Measurements from ENCODE around the gene DCAF8. TPM values are rescaled to one million over a fixed set of nuclear protein-coding genes. Genes with fewer than 3 reads are reported as not detected.

The DCAF8 gene
- polyA plus RNA-seq, 3 donors = 35.5 to 205 (median 44.6) TPM

DNA sequence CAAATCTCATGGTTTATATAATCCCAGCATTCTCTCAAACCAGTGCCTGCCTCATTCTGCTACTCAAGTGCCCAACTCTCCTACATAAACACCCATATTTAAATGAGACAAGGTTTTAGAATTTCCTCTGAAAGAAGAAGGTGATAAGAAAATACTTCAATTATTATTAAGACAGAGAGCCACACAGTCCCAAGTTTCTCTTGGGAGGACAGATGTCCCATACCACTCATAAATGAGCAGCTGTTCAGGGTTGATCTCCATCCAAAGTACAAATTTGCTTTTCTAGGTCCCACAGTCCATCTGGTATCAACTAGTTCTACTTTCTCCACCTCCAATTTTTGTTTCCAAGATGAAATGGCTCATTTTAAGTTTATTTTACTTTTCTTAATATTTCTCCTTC lies 11.3 kb downstream of the DCAF8 start:
- intact Hi-C loops (cut with micrococcal nuclease) = loop anchor here (5.0 to 10.0 kb wide), 3 partner anchors 146 to 164 kb away; no protein-coding TSS in a partner anchor
- no peak for TF ChIP-seq CTCF (IDR thresholded peaks at IDR 0.05)
- peak overlapping the region in 2 of 7 donors; percentile 34 to 60 for H3K27ac Mint-ChIP-seq

GRCh38 chr1:160247053-160247452 lies 15.3 kb downstream of the DCAF8 start:
- Histone ChIP-seq H3K4me2 (replicated peaks; ENCODE audit: extremely low read depth, low read length, poor library complexity, severe bottlenecking) (no peak overlapping the region), H3K27me3 (ENCODE audit: control insufficient read depth in 2 of 2, insufficient read depth in 2 of 2, low read length in 2 of 2) (no peaks in the 10 kb centered on the region), H3K9me3 (replicated peaks in 1 of 2; ENCODE audit: control insufficient read depth in 1 of 2, insufficient read depth in 1 of 2, low read length in 2 of 2) (no peaks in the 10 kb centered on the region), H3K27ac (ENCODE audit: low read depth in 1 of 2, low read length in 2 of 2) (no peak overlapping the region), H3K4me1 (ENCODE audit: control insufficient read depth in 1 of 2, insufficient read depth in 2 of 2, low read length in 2 of 2) (no peaks in the 10 kb centered on the region), H3K36me3 (replicated peaks in 1 of 2; ENCODE audit: control insufficient read depth in 1 of 2, insufficient read depth in 2 of 2, low read length in 2 of 2) (peaks cover 26 to 51% of the 10 kb centered on the region in 2 donors), H4K20me1 (ENCODE audit: insufficient read depth, low read length) (peaks cover 76% of the 10 kb centered on the region), H3K9ac (ENCODE audit: insufficient read depth, low read length, poor library complexity, severe bottlenecking) (no peak overlapping the region), H2AFZ (ENCODE audit: insufficient read depth, low read depth, low read length, poor library complexity, severe bottlenecking) (no peak overlapping the region), H3K4me3 (replicated peaks in 1 of 3; ENCODE audit: low read depth in 2 of 3, low read length in 3 of 3) (no peak overlapping the region), H3K79me2 (ENCODE audit: insufficient read depth, low read length) (peaks cover 77% of the 10 kb centered on the region)
- intact Hi-C loops (cut with micrococcal nuclease) = no loop called here
- Mint-ChIP-seq H3K27me3 (ENCODE audit: low read depth in 3 of 3) (peaks cover 0 to 3% (median 0%) of the 10 kb centered on the region in 3 donors), H3K4me1 (no peaks in the 10 kb centered on the region), H3K4me3 (no peak overlapping the region), H3K9me3 (no peaks in the 10 kb centered on the region), H3K27ac (no peak overlapping the region), H3K36me3 (peaks cover 51 to 53% of the 10 kb centered on the region in 2 donors)
- WGBS (ENCODE audit: insufficient coverage) = no CpG with 5 or more reads among the region's 1 CpG
- TF ChIP-seq CTCF (IDR thresholded peaks at IDR 0.05) = no peak
- no peak for DNase-seq

More for the DNA sequence above, 11.3 kb downstream of the DCAF8 start:
- Mint-ChIP-seq H3K4me3 (no peak overlapping the region), H3K9me3 (no peaks in the 10 kb centered on the region), H3K36me3 (peaks cover 32 to 49% of the 10 kb centered on the region in 2 donors), H3K4me1 (no peaks in the 10 kb centered on the region), H3K27me3 (ENCODE audit: low read depth in 3 of 3) (peaks cover 0 to 3% (median 0%) of the 10 kb centered on the region in 3 donors)
- Histone ChIP-seq H3K79me2 (ENCODE audit: insufficient read depth, low read length) (peaks cover 72% of the 10 kb centered on the region), H4K20me1 (ENCODE audit: insufficient read depth, low read length) (peaks cover 44% of the 10 kb centered on the region), H3K27me3 (ENCODE audit: control insufficient read depth in 2 of 2, insufficient read depth in 2 of 2, low read length in 2 of 2) (no peaks in the 10 kb centered on the region), H3K9ac (ENCODE audit: insufficient read depth, low read length, poor library complexity, severe bottlenecking) (no peak overlapping the region), H3K4me3 (replicated peaks in 1 of 3; ENCODE audit: low read depth in 2 of 3, low read length in 3 of 3) (no peak overlapping the region), H2AFZ (ENCODE audit: insufficient read depth, low read depth, low read length, poor library complexity, severe bottlenecking) (no peak overlapping the region), H3K4me2 (replicated peaks; ENCODE audit: extremely low read depth, low read length, poor library complexity, severe bottlenecking) (no peak overlapping the region), H3K36me3 (replicated peaks in 1 of 2; ENCODE audit: control insufficient read depth in 1 of 2, insufficient read depth in 2 of 2, low read length in 2 of 2) (peaks cover 13 to 40% of the 10 kb centered on the region in 2 donors), H3K27ac (ENCODE audit: low read depth in 1 of 2, low read length in 2 of 2) (no peak overlapping the region), H3K4me1 (ENCODE audit: control insufficient read depth in 1 of 2, insufficient read depth in 2 of 2, low read length in 2 of 2) (no peaks in the 10 kb centered on the region), H3K9me3 (replicated peaks in 1 of 2; ENCODE audit: control insufficient read depth in 1 of 2, insufficient read depth in 1 of 2, low read length in 2 of 2) (no peaks in the 10 kb centered on the region)
- DNase-seq = no peak
